Hepatocyte (in vitro differentiated cells): ENCODE data around the gene LYPD4. TPM values are rescaled to one million over a fixed set of nuclear protein-coding genes. Genes with fewer than 3 reads are reported as not detected.
"Not testable (repeated sequence)": the region's sequence is repeated elsewhere in the genome, so short reads cannot be mapped to it uniquely, and the experiment has no call there.

Experiments used
- DNase-seq: peaks from one replicate; pipeline ENCODE4 v3.0.0-alpha.2; 2016; ENCODE audit warnings: low spot score
- H2AFZ ChIP-seq: fragments of 200-600 bp; sonication (generic); 2 replicates; pipeline ENCODE4 v1.6.0; 2016; ENCODE audit warnings: antibody characterized with exemption, mild to moderate bottlenecking
- H3K27ac ChIP-seq: fragments of 200-600 bp; sonication (generic); 2 replicates; pipeline ENCODE4 v1.5.1; 2016; ENCODE audit warnings: mild to moderate bottlenecking
- H3K27me3 ChIP-seq: fragments of 200-600 bp; sonication (generic); 2 replicates; pipeline ENCODE4 v1.6.1; 2016
- H3K36me3 ChIP-seq: fragments of 200-600 bp; sonication (generic); replicated peaks from 2 replicates; pipeline ENCODE4 v1.5.1; 2016; ENCODE audit warnings: low read depth; ENCODE audit not compliant: insufficient read depth
- H3K4me1 ChIP-seq: fragments of 200-600 bp; sonication (generic); 2 replicates; pipeline ENCODE4 v1.5.1; 2016; ENCODE audit warnings: mild to moderate bottlenecking, moderate library complexity; ENCODE audit not compliant: insufficient read depth
- H3K4me2 ChIP-seq: fragments of 200-600 bp; sonication (generic); 2 replicates; pipeline ENCODE4 v1.6.0; 2016
- H3K4me3 ChIP-seq: fragments of 200-600 bp; sonication (generic); 2 replicates; pipeline ENCODE4 v1.5.1; 2016; ENCODE audit warnings: mild to moderate bottlenecking
- H3K79me2 ChIP-seq: fragments of 200-600 bp; sonication (generic); 2 replicates; pipeline ENCODE4 v1.6.0; 2017; ENCODE audit warnings: mild to moderate bottlenecking
- H3K9me2 ChIP-seq: fragments of 200-600 bp; sonication (generic); replicated peaks from 2 replicates; pipeline ENCODE4 v1.6.0; 2017; ENCODE audit warnings: mild to moderate bottlenecking; ENCODE audit not compliant: insufficient read depth
- H3K9me3 ChIP-seq: fragments of 200-600 bp; sonication (generic); 2 replicates; pipeline ENCODE4 v1.5.1; 2016; ENCODE audit warnings: low read depth, mild to moderate bottlenecking
- H4K20me1 ChIP-seq: fragments of 200-600 bp; sonication (generic); 2 replicates; pipeline ENCODE4 v1.6.0; 2016; ENCODE audit warnings: mild to moderate bottlenecking; ENCODE audit not compliant: insufficient read depth, poor library complexity, severe bottlenecking
- CTCF ChIP-seq: fragments of 200-600 bp; sonication (generic); IDR thresholded peaks from 2 replicates; pipeline ENCODE4 v1.5.1; 2016; ENCODE audit warnings: antibody characterized with exemption, mild to moderate bottlenecking; ENCODE audit not compliant: poor library complexity
- EZH2 ChIP-seq: fragments of 200-600 bp; sonication (generic); IDR thresholded peaks from 2 replicates; pipeline ENCODE4 v1.6.1; 2016; ENCODE audit warnings: antibody characterized with exemption, mild to moderate bottlenecking, borderline replicate concordance
- EZH2phosphoT487 ChIP-seq: fragments of 200-600 bp; sonication (generic); IDR thresholded peaks from one replicate; pipeline ENCODE4 v1.6.1; 2018; ENCODE audit warnings: antibody characterized with exemption, mild to moderate bottlenecking, low read depth, moderate library complexity; ENCODE audit not compliant: unreplicated experiment, severe bottlenecking
- WGBS: methylation state at CpG from one replicate; pipeline ENCODE4 v1.1.6; 2016; ENCODE audit warnings: low lambda C conversion rate; ENCODE audit errors: missing lambda C conversion rate; 5-methylcytosine and 5-hydroxymethylcytosine counted together
- microRNA-seq: library from miRNA; unstranded; fragments of <30 nt; microRNA quantifications from one replicate; pipeline ENCODE4, GENCODE V29; 2017
- polyA plus RNA-seq: library from polyadenylated mRNA; unstranded; fragments of >200 nt; fragmentation: Nextera tagmentation; extraction: Ambion mirVana; gene quantifications from 2 replicates; pipeline ENCODE4 v1.2.1, GENCODE V29; 2016
- small RNA-seq: library from RNA; depleted of rRNA; stranded (forward); fragments of <200 nt; gene quantifications from one replicate; pipeline ENCODE3, GENCODE V24; 2014
- total RNA-seq: library from RNA; depleted of rRNA; stranded (reverse); fragments of >200 nt; gene quantifications from 2 replicates; pipeline ENCODE4 v1.2.3, GENCODE V29; 2014

LYPD4 gene
- total and polyA plus RNA-seq, 2 experiments from 2014 or later, result not detected

DNA sequence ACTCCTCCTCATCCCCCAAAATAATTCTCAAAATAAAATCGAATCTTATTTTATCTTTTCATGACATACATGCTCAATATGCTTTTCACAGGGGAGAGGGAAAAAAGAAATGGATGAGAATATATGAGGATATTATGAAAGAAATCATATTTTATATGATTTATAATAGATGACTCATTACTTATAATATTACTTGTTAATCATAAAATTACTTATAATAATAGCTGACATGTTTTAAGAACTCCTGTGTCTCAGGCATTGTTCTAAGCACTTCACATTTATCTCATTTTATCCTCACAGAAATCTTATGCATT, 51.1 kb downstream of the LYPD4 start:
- no peaks in the 10 kb centered on the region for H4K20me1 ChIP-seq
- no peaks in the 10 kb centered on the region for H3K9me3 ChIP-seq
- H3K4me2 ChIP-seq, result no peak overlapping the region
- H3K4me1 ChIP-seq, result no peaks in the 10 kb centered on the region
- TF ChIP-seq EZH2 (no peak), EZH2phosphoT487 (no peak), CTCF (no peak)
- H3K79me2 ChIP-seq, result no peaks in the 10 kb centered on the region
- H3K9me2 ChIP-seq, result no peaks in the 10 kb centered on the region
- no peak overlapping the region for H3K27ac ChIP-seq
- 5% methylated on average over 1 of the region's 1 CpG for WGBS
- H3K4me3 ChIP-seq, result no peak overlapping the region
- H3K36me3 ChIP-seq, result no peaks in the 10 kb centered on the region
- no peak for DNase-seq
- H3K27me3 ChIP-seq, result peaks cover 5% of the 10 kb centered on the region
- no peak overlapping the region for H2AFZ ChIP-seq

- Histone ChIP-seq H4K20me1 (no peaks in the 10 kb centered on the region), H3K36me3 (no peaks in the 10 kb centered on the region), H2AFZ (no peak overlapping the region), H3K27ac (no peak overlapping the region), H3K27me3 (peaks cover 5% of the 10 kb centered on the region), H3K9me2 (no peaks in the 10 kb centered on the region), H3K4me2 (no peak overlapping the region), H3K9me3 (no peaks in the 10 kb centered on the region), H3K4me1 (no peaks in the 10 kb centered on the region), H3K4me3 (no peak overlapping the region), H3K79me2 (no peaks in the 10 kb centered on the region)
- peak; percentile 51 for DNase-seq
- 25% methylated on average over 22 of the region's 22 CpGs for WGBS
- TF ChIP-seq EZH2 (no peak), CTCF (peak; percentile 50), EZH2phosphoT487 (no peak)
Measured at GRCh38 chr19:41792513-41793413, 51.7 kb downstream of the LYPD4 start.

DNA sequence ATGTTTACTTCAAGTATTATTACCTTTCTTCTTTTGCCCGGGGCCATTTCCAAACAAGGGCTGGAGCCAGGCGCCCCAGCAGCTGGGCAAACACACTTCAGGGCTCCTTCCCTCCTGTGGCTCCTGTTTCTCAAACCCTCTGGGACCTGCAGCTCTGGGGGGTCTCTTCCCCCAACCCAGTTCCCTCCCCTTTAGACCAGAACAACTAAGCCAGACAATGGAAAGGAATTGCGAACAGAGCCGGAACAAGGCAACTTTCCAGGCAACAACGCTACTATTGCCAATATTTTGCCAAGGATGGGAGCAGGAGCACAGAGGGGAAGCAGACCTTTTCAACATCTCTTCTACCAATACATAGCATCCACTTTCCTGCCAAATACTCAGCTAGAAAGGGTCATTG, 55.4 kb downstream of the LYPD4 start:
- H3K79me2 ChIP-seq, H3K4me2 ChIP-seq, H3K27ac ChIP-seq, H3K36me3 ChIP-seq, H3K9me3 ChIP-seq, H3K9me2 ChIP-seq, H2AFZ ChIP-seq, H3K4me1 ChIP-seq, DNase-seq, H3K4me3 ChIP-seq, H4K20me1 ChIP-seq: not testable (repeated sequence)
- 62% methylated on average over 4 of the region's 5 CpGs for WGBS
- peaks cover 14% of the 10 kb centered on the region for H3K27me3 ChIP-seq

DNA sequence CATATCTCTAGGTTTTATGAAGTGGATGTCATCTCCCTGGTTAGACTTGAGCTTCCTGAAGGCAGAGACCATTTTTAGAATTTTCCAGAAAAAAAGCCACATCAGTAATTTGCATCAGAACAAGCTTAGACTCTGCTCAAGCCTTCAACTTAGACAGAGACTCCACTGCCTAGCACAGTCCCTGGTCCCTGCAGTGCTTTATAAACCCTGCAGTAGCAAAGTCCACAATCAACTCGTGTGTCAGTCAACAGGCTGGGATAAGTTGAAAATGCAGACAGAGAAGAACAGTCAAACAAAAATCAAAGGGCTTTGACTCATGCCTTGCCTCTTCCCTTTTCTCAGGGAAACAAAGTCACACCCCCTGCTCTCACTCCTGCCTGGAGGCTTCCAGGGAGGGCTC, 56.0 kb downstream of the LYPD4 start:
- H2AFZ ChIP-seq, H3K9me3 ChIP-seq, H3K79me2 ChIP-seq, DNase-seq, H3K36me3 ChIP-seq, H3K4me2 ChIP-seq, H4K20me1 ChIP-seq, H3K27ac ChIP-seq, H3K4me3 ChIP-seq, H3K4me1 ChIP-seq, H3K9me2 ChIP-seq: not testable (repeated sequence)
- WGBS, result no CpG with 5 or more reads among the region's 1 CpG
- peaks cover 14% of the 10 kb centered on the region for H3K27me3 ChIP-seq

Small RNA genes lying within 50 kb of the gene (microRNA-seq; reads per million reads assigned to microRNA genes)
- 1.8 reads per million for gene MIR6797

Small RNA genes lying within 50 kb of the gene (small RNA-seq; reads per million reads assigned to genes)
- gene MIR6797, result not detected

Other genes starting within 250 kb of the LYPD4 start
- gene CEACAM4, start 217.6 kb downstream of the LYPD4 start, total RNA-seq, result not detected in 2 replicates
- gene CEACAM4, start 217.6 kb downstream of the LYPD4 start, polyA plus RNA-seq, result not detected in 2 replicates
- 2.7 and 6.3 TPM in 2 replicates for gene CEACAM7, start 156.4 kb downstream of the LYPD4 start, total RNA-seq
- not detected in 2 replicates for gene CEACAM7, start 156.4 kb downstream of the LYPD4 start, polyA plus RNA-seq
- gene CEACAM5, start 136.1 kb downstream of the LYPD4 start, total RNA-seq, result 2.7 and 11.5 TPM in 2 replicates
- gene CEACAM5, start 136.1 kb downstream of the LYPD4 start, polyA plus RNA-seq, result 0.96 and 1.5 TPM in 2 replicates
- gene CEACAM6, start 89.2 kb downstream of the LYPD4 start, total RNA-seq, result 7.9 and 16.0 TPM in 2 replicates
- gene CEACAM6, start 89.2 kb downstream of the LYPD4 start, polyA plus RNA-seq, result 4.5 and 5.3 TPM in 2 replicates
- gene CEACAM3, start 48.1 kb downstream of the LYPD4 start, total RNA-seq, result not detected in 2 replicates
- not detected in 2 replicates for gene CEACAM3, start 48.1 kb downstream of the LYPD4 start, polyA plus RNA-seq
- gene DMRTC2, start 359 bp upstream of the LYPD4 start, total RNA-seq, result not detected in 2 replicates
- gene DMRTC2, start 359 bp upstream of the LYPD4 start, polyA plus RNA-seq, result not detected in 2 replicates
- gene RPS19, start 15.6 kb upstream of the LYPD4 start, total RNA-seq, result 740 and 840 TPM in 2 replicates
- gene RPS19, start 15.6 kb upstream of the LYPD4 start, polyA plus RNA-seq, result 1,425 and 1,529 TPM in 2 replicates
- 0.37 TPM in 1 of 2 replicates, not detected in the other for gene CD79A, start 32.6 kb upstream of the LYPD4 start, total RNA-seq
- gene CD79A, start 32.6 kb upstream of the LYPD4 start, polyA plus RNA-seq, result 0.27 TPM in 1 of 2 replicates, not detected in the other
- 22.1 and 29.7 TPM in 2 replicates for gene ARHGEF1, start 38.5 kb upstream of the LYPD4 start, total RNA-seq
- gene ARHGEF1, start 38.5 kb upstream of the LYPD4 start, polyA plus RNA-seq, result 67.8 and 71.7 TPM in 2 replicates
- gene ERFL, start 83.8 kb upstream of the LYPD4 start, total RNA-seq, result 0.53 TPM in 1 of 2 replicates, not detected in the other
- gene ERFL, start 83.8 kb upstream of the LYPD4 start, polyA plus RNA-seq, result not detected in 2 replicates
- gene RABAC1, start 114.6 kb upstream of the LYPD4 start, total RNA-seq, result 203 and 214 TPM in 2 replicates
- 395 and 469 TPM in 2 replicates for gene RABAC1, start 114.6 kb upstream of the LYPD4 start, polyA plus RNA-seq
- 0.03 TPM in 1 of 2 replicates, not detected in the other for gene ATP1A3, start 149.5 kb upstream of the LYPD4 start, total RNA-seq
- 0.82 TPM in 1 of 2 replicates, not detected in the other for gene ATP1A3, start 149.5 kb upstream of the LYPD4 start, polyA plus RNA-seq
- 0.60 and 0.92 TPM in 2 replicates for gene GRIK5, start 225.5 kb upstream of the LYPD4 start, total RNA-seq
- gene GRIK5, start 225.5 kb upstream of the LYPD4 start, polyA plus RNA-seq, result 0.34 and 0.50 TPM in 2 replicates
- gene ZNF574, start 231.5 kb upstream of the LYPD4 start, total RNA-seq, result 10.7 and 11.8 TPM in 2 replicates
- 13.3 and 13.6 TPM in 2 replicates for gene ZNF574, start 231.5 kb upstream of the LYPD4 start, polyA plus RNA-seq